Adrenal gland (tissue), 5 donors: ENCODE data around the gene SLC5A11.

ENCODE experiments used
- CTCF ChIP-seq, 6 experiments: fragments of 450-650 bp in 4 of 6; fragments of 200-600 bp in 2 of 6; sonication (generic) in 1 of 6; IDR thresholded peaks; 1 replicate in 5 of 6; 2 replicates in 1 of 6; pipeline versions ENCODE4 v1.5.1 to v1.8.0; 2016 to 2021; ENCODE audit warnings: antibody characterized with exemption in 6 of 6, mild to moderate bottlenecking in 2 of 6, moderate library complexity in 1 of 6
- POLR2A ChIP-seq, 2 donors: fragments of 450-650 bp; IDR thresholded peaks; one replicate each; pipeline ENCODE4 v1.6.1; 2017; ENCODE audit warnings: antibody characterized with exemption in 2 of 2, mild to moderate bottlenecking in 2 of 2, moderate library complexity in 1 of 2
- donor health status: DM: no; HTN: no; CAD: no.

GRCh38 chr16:24841291-24841690, 4.5 kb upstream of the SLC5A11 start:
- TF ChIP-seq POLR2A (IDR thresholded peaks at IDR 0.05) (no peak), CTCF (IDR thresholded peaks at IDR 0.05) (no peak)
